Lung (tissue), 12 donors: ENCODE data around the gene IL17F. TPM values are rescaled to one million over a fixed set of nuclear protein-coding genes. Genes with fewer than 3 reads are reported as not detected.

ENCODE experiments used
- ATAC-seq: fragments of 200-7000 bp; cut with Tn5 transposase; one replicate; pipeline ENCODE4 v1.9.1; 2020; ENCODE audit warnings: moderate number of reproducible peaks; ENCODE audit not compliant: insufficient read depth, low FRiP score
- DNase-seq, 3 donors: peaks; one replicate each; pipeline ENCODE4 v3.0.0-alpha.2; 2013 to 2017
- H3K27ac ChIP-seq, 2 donors: one replicate each; pipeline ENCODE4 v1.5.1; 2013; ENCODE audit warnings: mild to moderate bottlenecking in 2 of 2, moderate library complexity in 2 of 2, control low read depth in 1 of 2, inconsistent platforms in 1 of 2, low read depth in 1 of 2, low read length in 1 of 2
- H3K27me3 ChIP-seq, 3 donors: one replicate each; pipeline ENCODE4 v1.5.1; 2013; ENCODE audit warnings: low read length in 2 of 3; ENCODE audit not compliant: control insufficient read depth in 3 of 3, insufficient read depth in 3 of 3
- H3K36me3 ChIP-seq, 4 donors: one replicate each; pipeline ENCODE4 v1.5.1; 2013; ENCODE audit warnings: low read length in 4 of 4, mild to moderate bottlenecking in 1 of 4, moderate library complexity in 1 of 4; ENCODE audit not compliant: control insufficient read depth in 4 of 4, insufficient read depth in 4 of 4
- H3K4me1 ChIP-seq, 5 donors: one replicate each; pipeline ENCODE4 v1.5.1; 2013; ENCODE audit warnings: low read length in 5 of 5, mild to moderate bottlenecking in 2 of 5, moderate library complexity in 1 of 5; ENCODE audit not compliant: control insufficient read depth in 5 of 5, insufficient read depth in 5 of 5
- H3K4me3 ChIP-seq: one replicate; pipeline ENCODE4 v1.5.1; 2013; ENCODE audit warnings: mild to moderate bottlenecking, control low read depth, moderate library complexity
- H3K9ac ChIP-seq, 2 donors: one replicate each; pipeline ENCODE4 v1.5.1; 2013; ENCODE audit warnings: low read length in 2 of 2, control low read depth in 1 of 2; ENCODE audit not compliant: insufficient read depth in 1 of 2
- H3K9me3 ChIP-seq, 4 donors: one replicate each; pipeline ENCODE4 v1.5.1; 2013; ENCODE audit warnings: low read length in 3 of 4, mild to moderate bottlenecking in 1 of 4, moderate library complexity in 1 of 4; ENCODE audit not compliant: control insufficient read depth in 4 of 4, insufficient read depth in 3 of 4
- WGBS, 2 donors: extraction: QIAGEN DNeasy Blood & Tissue Kit; methylation state at CpG; one replicate each; pipeline ENCODE4 v1.1.7; 2013; 5-methylcytosine and 5-hydroxymethylcytosine counted together
- polyA plus RNA-seq, 2 donors: library from polyadenylated mRNA; stranded (reverse); fragments of 200-250 nt; gene quantifications; one replicate each; pipeline ENCODE4 v1.2.1, GENCODE V29; 2013
- total RNA-seq, 2 donors: library from RNA; depleted of rRNA in 1 of 2; stranded (reverse); fragments of >200 nt in 1 of 2; gene quantifications; one replicate each; pipeline ENCODE4 v1.2.1, GENCODE V29; 2014 to 2021
- TF ChIP-seq, protein P1 (sequence below): IDR thresholded peaks from 2 replicates; pipeline ENCODE4 v1.5.1; 2012; ENCODE audit warnings: mild to moderate bottlenecking; ENCODE audit errors: control extremely low read depth, extremely low read depth
- donor health status: control.
- donor health status: control.
- donor health status: Bipolar disorder and iron deficiency.
- donor health status: healthy.
- donor health status: DM: yes; HTN: yes; CAD: no.

The IL17F gene
- total and polyA plus RNA-seq, 4 donors: 0.08 TPM; not detected in 3

DNA sequence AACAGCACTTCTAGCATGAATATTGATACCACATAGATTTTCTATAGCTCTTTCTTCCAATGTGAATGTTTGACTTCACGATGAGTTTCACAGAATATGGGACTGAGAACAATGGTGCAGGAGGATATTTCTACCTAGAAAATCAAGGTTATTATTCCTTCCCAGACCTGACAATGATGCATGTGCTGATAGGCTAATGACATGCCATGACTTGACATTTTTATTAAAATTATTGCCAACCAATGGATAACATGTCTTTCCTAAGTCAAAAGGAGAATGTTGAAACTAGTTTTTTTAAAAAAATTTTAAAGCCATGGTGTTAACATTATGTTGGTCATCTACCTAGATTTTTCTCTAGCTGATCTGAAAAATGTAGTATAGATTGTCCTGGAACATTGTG, 57.2 kb downstream of the IL17F start:
- ATAC-seq: no peak
- Histone ChIP-seq H3K36me3 (no peaks in the 10 kb centered on the region), H3K9ac (no peak overlapping the region), H3K27me3 (no peaks in the 10 kb centered on the region), H3K9me3 (no peaks in the 10 kb centered on the region), H3K4me3 (no peak overlapping the region), H3K27ac (no peak overlapping the region), H3K4me1 (no peaks in the 10 kb centered on the region)
- 92 to 95% methylated on average over 1 of the region's 1 CpG for WGBS, 2 donors
- TF ChIP-seq, protein P1, sequence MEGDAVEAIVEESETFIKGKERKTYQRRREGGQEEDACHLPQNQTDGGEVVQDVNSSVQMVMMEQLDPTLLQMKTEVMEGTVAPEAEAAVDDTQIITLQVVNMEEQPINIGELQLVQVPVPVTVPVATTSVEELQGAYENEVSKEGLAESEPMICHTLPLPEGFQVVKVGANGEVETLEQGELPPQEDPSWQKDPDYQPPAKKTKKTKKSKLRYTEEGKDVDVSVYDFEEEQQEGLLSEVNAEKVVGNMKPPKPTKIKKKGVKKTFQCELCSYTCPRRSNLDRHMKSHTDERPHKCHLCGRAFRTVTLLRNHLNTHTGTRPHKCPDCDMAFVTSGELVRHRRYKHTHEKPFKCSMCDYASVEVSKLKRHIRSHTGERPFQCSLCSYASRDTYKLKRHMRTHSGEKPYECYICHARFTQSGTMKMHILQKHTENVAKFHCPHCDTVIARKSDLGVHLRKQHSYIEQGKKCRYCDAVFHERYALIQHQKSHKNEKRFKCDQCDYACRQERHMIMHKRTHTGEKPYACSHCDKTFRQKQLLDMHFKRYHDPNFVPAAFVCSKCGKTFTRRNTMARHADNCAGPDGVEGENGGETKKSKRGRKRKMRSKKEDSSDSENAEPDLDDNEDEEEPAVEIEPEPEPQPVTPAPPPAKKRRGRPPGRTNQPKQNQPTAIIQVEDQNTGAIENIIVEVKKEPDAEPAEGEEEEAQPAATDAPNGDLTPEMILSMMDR: no peak
- DNase-seq: no peak

Other genes with a start within 250 kb of the IL17F start
- gene PKHD1, start 156.9 kb downstream of the IL17F start, total RNA-seq: 1 to 10 TPM in 1 of 2 donors, under 1 TPM in 1; 0.15 to 6.1 TPM
- gene PKHD1, start 156.9 kb downstream of the IL17F start, polyA plus RNA-seq: under 1 TPM; 0.01 to 0.02 TPM
- not detected for gene IL17A, start 58.1 kb downstream of the IL17F start, total RNA-seq
- gene IL17A, start 58.1 kb downstream of the IL17F start, polyA plus RNA-seq: under 1 TPM in 1 of 2 donors, not detected in 1; 0.14 TPM
- gene MCM3, start 40.2 kb upstream of the IL17F start, total RNA-seq: 10 to 100 TPM; 34.3 to 40.8 TPM
- gene MCM3, start 40.2 kb upstream of the IL17F start, polyA plus RNA-seq: 10 to 100 TPM; 19.9 to 34.0 TPM
- 1 to 10 TPM; 8.3 to 9.3 TPM for gene PAQR8, start 117.7 kb upstream of the IL17F start, total RNA-seq
- gene PAQR8, start 117.7 kb upstream of the IL17F start, polyA plus RNA-seq: 1 to 10 TPM; 2.5 to 3.4 TPM
- gene EFHC1, start 175.8 kb upstream of the IL17F start, total RNA-seq: 10 to 100 TPM; 49.0 to 81.7 TPM
- gene EFHC1, start 175.8 kb upstream of the IL17F start, polyA plus RNA-seq: 10 to 100 TPM; 15.7 to 21.9 TPM